HG02678 (cell line): ENCODE data around the gene NPTX1.

Experiments used
- ATAC-seq: cut with Tn5 transposase; IDR thresholded peaks from one replicate; pipeline ENCODE4 v1.9.1; 2021; ENCODE audit warnings: mild to moderate bottlenecking, moderate library complexity; ENCODE audit not compliant: unreplicated experiment

NPTX1 gene

DNA sequence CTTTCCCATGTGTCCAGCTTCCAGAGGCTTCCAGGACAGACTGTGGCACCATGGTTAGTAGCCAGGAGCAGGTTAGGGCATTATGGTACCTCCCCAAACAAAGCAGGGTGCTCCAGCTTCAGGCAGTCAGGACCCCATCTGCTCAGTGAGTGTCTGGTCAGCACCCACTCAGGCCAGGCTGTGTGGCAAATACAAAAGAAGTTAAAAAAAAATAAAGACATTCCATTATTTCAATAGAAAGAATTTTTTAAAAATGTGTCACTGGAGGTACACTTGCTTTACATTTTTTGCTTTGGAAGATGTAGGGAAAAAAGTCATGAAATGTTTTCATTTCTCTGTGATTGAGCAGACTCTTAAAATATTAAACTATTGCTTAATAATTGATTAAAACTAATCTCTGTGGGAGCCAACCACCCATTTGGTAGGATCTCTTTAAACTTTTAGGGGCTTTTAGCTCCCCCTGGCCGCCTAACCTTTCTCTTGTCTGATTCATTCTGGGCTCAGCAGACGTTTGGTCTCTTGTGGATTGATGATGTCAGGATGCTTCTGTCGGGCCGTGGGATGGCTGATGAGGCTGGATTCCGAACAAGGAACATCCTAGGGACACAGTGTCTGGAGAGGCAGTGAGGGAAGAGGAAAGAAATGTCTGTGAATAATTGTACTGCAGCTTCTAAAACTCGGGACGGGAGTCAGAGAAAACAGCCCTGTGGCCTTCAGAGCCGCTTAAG, 28.4 kb upstream of the NPTX1 start:
- ATAC-seq = no peak

GRCh38 chr17:80503921-80504320, 27.5 kb upstream of the NPTX1 start:
- ATAC-seq = no peak

DNA sequence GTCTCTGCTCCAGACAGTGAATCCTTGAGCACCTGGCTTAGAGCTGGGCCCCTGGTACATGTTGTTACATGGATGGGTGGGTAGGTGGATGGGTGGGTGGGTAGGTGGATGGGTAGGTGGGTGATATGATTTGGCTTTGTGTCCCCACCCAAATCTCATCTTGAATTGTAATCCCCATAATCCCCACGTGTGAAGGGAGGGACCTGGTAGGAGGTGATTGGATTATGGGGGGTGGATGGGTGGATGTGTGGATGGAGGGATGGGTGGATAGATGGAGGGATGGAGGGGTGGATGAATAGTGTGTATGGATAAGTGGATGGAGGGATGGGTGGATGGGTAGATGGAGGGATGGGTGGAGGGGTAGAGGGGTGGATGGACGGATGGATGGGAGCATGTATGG, 26.6 kb upstream of the NPTX1 start:
- no peak for ATAC-seq

GRCh38 chr17:80502578-80502877, 26.1 kb upstream of the NPTX1 start:
- no peak for ATAC-seq

DNA sequence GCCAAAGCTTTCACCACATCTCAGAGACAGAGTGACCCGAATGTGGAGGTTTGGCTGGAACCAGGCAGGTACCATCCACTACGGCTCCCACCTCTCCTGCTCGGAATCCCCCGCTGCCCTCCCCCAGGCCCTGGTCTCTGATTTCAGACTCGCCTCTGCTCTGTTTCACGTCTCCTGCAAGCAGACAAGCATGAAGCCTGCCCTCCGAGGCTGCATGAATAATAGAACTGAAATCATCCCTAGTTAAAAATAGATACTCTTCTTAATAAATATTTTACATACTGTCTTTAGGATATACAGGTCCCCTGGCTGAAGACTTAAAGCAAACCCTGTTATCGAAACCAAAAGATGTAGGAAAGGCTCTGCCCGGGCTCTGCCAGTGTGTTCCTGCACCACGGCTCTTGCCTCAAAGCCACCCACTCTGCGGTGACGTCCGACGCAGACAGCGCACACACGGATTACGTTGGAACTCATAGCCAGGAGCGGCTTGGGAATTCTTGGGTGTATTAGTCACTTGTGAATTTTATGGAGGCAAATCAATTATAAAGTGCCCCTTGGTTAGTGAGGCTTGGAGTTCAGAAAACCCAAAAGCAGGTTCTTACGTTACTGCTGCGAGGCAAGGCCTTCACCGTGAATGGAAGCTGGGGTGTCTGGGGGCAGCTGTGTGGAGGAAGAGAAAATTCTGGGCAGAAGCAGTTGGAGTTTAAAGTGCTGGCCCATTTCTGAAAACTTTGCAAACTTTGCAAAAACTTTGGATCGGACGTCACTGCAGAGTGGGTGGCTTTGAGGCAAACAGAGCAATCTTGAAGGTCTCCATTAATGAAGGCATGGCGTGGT, 25.6 kb upstream of the NPTX1 start:
- ATAC-seq = no peak

GRCh38 chr17:80499961-80500665, 23.7 kb upstream of the NPTX1 start:
- no peak for ATAC-seq

DNA sequence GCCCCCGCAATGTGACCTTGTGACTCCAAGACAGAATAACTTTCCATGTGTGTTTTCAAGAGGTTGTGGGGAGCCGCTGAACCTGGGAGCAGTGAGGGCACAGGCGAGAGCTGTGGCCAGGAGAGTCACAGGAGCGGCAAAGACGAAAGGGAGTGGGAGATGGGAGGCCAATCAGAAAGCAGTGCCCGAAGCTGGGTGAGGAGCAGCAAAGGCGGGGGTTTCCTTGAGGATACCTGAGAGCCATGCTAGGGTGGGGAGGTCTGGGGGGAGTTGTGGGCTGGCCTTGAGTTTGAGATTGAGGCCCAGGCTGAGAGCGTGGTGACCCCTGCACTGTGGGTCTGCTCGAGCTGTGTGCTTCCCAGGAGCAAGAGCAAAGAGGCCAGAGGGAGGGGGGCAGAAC, 23.2 kb upstream of the NPTX1 start:
- ATAC-seq = no peak

GRCh38 chr17:80498920-80499410, 22.6 kb upstream of the NPTX1 start:
- ATAC-seq = no peak

- no peak for ATAC-seq
These were observed 22.0 kb upstream of the NPTX1 start for GRCh38 chr17:80498242-80498919.

- no peak for ATAC-seq
These were observed 21.4 kb upstream of the NPTX1 start for GRCh38 chr17:80497726-80498241.

DNA sequence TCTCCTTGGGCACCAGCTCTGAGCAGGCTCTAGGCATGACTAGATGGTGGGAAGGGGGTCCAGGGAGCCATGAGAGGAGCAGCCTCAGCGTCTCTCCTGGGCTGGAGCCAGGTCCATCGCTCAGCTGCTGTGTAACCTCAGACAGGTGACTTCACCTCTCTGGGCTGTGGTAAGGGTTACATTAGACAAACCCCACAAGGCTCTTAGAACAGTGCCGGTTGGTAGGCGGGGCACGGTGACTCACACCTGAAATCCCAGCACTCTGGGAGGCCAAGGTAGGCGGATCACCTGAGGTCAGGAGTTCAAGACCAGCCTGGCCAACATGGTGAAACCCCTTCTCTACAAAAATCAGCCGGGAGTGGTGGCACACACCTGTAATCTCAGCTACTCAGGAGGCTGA, 18.1 kb upstream of the NPTX1 start:
- no peak for ATAC-seq

DNA sequence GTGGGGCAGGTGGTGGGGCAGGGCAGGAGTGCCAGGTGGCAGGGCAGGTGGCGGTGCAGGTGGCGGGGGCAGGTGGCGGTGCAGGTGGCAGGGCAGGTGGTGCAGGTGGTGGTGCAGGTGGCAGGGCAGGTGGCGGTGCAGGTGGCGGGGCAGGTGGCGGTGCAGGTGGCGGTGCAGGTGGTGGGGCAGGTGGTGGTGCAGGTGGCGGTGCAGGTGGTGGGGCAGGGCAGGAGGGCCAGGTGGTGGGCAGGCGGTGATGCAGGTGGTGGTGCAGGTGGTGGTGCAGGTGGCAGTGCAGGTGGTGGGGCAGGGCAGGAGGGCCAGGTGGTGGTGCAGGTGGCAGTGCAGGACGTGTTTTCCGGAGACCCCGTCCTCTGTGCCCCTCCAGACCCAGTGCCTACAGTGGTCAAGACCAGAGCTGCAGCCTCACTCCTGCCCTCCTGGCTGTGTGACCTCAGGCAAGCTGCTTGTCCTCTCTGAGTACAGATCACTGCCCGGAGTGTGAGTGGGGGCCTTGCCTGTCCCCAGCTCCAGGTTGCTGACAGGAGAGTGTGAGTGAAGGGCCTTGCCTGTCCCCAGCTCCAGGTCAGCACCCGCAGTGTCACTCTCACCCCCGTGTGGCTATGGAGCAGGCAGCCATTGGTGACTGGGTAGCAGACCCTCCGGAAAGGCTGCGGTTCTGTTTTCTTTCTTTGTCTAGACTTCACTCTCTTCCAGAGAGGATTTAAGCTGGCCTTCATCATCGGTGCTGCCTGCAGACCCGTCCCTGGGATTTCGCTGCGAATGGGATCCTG, 16.1 kb upstream of the NPTX1 start:
- no peak for ATAC-seq

DNA sequence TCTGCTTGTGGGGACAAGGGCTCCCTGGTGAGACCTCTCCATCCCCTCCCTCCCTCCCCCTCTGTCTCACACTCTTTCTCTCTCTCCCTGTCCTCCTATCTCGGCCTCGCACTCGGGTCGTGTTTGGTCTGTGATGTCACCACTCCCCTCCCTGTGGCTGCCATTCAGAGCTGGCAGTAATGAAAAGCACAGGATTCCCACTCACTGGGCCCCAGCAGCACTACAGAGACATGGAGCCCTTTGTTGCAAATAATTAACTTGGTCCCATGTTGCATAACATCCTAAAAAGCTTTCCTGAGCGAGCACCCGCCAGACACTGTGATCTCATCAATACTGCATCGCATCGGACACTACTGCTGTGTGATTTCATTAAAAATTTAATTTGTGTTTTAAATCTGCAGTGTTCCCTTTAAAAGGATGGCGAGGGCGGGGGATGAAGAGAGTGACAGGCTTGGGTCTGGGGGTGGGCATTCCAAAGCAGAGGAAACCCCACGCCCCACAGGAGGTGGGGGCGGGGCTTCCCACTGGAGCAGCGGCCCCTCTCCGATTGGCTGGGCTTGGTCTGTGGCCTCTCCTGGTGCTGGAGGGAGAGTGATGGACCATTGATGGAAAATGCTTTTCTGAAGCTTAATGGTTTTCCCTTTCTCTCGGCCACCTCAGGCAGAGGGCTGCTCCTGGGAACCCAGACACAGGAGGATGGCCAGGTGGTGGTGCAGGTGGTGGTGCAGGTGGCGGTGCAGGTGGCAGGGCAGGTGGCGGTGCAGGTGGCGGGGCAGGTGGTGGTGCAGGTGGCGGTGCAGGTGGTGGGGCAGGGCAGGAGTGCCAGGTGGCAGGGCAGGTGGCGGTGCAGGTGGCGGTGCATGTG, 15.3 kb upstream of the NPTX1 start:
- no peak for ATAC-seq

GRCh38 chr17:80487511-80487910, 11.1 kb upstream of the NPTX1 start:
- no peak for ATAC-seq

- ATAC-seq = no peak
These were observed 10.3 kb upstream of the NPTX1 start for GRCh38 chr17:80486692-80487091.

- ATAC-seq = no peak
These were observed 9.4 kb upstream of the NPTX1 start for GRCh38 chr17:80485846-80486245.

DNA sequence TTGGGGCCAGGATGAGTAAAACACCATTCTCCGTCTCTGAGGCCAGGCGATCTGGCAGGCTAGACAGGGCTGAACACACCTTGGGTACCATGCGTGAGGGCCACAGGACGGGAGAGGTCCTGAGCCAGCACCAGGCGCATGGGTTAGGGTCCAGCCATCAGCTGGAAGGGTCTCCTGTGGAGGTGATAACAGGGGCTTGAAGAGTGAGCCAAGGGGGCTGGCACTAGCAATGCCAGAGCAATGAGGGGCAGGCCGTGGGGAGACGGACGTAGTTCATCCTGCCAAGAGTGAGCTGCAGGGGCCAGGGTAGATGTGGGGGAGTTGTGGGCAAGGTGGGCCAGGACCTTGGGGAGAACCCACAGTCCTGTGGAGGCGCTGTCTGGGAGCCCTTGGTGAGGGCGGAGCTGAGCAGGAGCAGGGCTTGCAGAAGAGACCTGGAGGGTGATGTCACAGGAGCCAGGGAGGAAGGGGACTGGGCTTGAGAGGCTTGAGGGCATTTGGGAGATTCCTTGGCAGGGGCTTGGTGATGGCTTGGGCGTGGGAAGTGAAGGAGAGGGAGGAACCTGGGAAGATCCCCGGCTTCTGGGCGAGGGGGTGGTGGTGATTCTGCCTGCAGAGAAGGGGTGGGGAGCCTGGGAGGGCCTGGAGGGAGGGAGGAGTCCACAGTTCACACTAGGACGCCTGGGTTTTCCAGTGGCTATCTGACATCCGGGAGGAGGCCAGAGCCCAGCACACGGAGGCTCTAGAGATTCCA, 6.3 kb upstream of the NPTX1 start:
- no peak for ATAC-seq

DNA sequence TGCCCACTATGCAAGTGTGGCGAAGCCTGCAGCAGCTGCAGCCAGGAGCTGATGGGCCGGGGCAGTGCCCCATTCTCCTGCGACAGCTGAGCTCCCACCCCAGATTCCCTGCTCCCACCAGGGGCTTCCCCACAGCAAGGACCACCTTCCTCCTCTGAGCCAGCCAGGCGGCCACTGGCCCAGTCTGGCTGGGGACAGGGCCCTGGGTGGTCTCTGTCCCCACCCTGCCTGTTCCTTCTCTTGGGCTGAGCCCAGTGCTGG, 5.6 kb upstream of the NPTX1 start:
- ATAC-seq = no peak
